Gastrocnemius medialis (tissue), 4 donors: ENCODE data around the gene ANO10.

Experiments
- POLR2A ChIP-seq, 2 donors: fragments of 450-650 bp; IDR thresholded peaks; one replicate each; pipeline ENCODE4 v1.6.1; 2017; ENCODE audit warnings: antibody characterized with exemption in 2 of 2, mild to moderate bottlenecking in 2 of 2, moderate library complexity in 2 of 2
- TF ChIP-seq, protein P1 (sequence below), 5 experiments: fragments of 450-650 bp in 3 of 5; fragments of 200-600 bp in 2 of 5; sonication (generic) in 2 of 5; IDR thresholded peaks in 4 of 5; conservative IDR thresholded peaks in 1 of 5; 1 replicate in 4 of 5; 2 replicates in 1 of 5; pipeline ENCODE4 v1.5.1; 2016 to 2019; ENCODE audit warnings: antibody characterized with exemption in 5 of 5, mild to moderate bottlenecking in 3 of 5, moderate library complexity in 3 of 5

DNA sequence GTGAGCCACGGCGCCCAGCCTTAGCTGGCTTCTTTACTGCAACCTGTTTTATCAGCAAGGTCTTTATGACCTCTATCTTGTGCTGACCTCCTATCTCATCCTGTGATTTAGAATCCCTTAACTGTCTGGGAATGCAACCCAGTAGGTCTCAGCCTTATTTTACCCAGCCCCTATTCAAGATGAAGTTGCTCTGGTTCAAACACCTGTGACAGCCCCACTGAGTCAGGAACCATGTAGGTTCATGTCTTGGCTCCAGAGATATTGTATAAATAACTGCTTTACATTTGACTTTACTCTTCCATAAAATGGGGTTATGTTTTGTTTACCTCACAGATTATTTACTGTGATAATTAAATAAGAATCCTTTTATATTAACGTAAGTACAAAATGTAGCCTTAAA lies 27.1 kb upstream of the ANO10 start:
- TF ChIP-seq POLR2A (IDR thresholded peaks at IDR 0.05) = no peak
- TF ChIP-seq, protein P1, sequence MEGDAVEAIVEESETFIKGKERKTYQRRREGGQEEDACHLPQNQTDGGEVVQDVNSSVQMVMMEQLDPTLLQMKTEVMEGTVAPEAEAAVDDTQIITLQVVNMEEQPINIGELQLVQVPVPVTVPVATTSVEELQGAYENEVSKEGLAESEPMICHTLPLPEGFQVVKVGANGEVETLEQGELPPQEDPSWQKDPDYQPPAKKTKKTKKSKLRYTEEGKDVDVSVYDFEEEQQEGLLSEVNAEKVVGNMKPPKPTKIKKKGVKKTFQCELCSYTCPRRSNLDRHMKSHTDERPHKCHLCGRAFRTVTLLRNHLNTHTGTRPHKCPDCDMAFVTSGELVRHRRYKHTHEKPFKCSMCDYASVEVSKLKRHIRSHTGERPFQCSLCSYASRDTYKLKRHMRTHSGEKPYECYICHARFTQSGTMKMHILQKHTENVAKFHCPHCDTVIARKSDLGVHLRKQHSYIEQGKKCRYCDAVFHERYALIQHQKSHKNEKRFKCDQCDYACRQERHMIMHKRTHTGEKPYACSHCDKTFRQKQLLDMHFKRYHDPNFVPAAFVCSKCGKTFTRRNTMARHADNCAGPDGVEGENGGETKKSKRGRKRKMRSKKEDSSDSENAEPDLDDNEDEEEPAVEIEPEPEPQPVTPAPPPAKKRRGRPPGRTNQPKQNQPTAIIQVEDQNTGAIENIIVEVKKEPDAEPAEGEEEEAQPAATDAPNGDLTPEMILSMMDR (IDR thresholded peaks at IDR 0.05 in 4 of 5, conservative IDR thresholded peaks at IDR 0.05 in 1 of 5) = no peak
